ENCODE measurements around the gene CCT3. TPM values are rescaled to one million over a fixed set of nuclear protein-coding genes. Genes with fewer than 3 reads are reported as not detected.

CCT3 gene
- total and polyA plus RNA-seq, 12 donors: 76.2 to 212 (median 127) TPM

DNA sequence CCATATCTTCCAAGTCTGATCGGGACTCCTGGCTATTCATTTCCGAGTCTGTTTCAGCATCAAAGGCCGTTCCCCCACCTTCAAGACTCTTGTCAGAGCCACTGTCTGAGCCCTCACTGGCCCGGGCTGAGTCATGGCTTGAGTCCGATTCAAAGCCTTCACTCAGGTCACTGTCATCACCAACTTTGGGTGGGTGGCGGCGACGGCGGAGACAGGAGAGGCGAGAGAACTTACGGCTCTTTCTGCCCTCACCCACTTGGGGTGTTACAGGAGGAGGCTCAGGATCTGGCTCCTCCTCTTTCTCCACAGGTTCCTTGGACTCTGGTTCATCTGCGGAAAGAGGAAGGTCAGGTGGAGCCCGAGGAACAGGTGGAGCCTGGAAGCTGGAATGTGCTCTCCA lies 72.0 kb downstream of the CCT3 start:
- 78 to 85% methylated on average over 13 of the region's 13 CpGs for WGBS, 2 donors
- TF ChIP-seq CTCF (IDR thresholded peaks at IDR 0.05): no peak
- Histone ChIP-seq H3K9me3 (no peaks in the 10 kb centered on the region), H3K27ac (no peak overlapping the region), H3K36me3 (peaks cover under 1 to 100% (median 73%) of the 10 kb centered on the region in 9 donors), H3K4me3 (no peak overlapping the region), H3K27me3 (no peaks in the 10 kb centered on the region), H3K4me1 (no peaks in the 10 kb centered on the region)
- ATAC-seq (no peak), DNase-seq (no peak)
- intact Hi-C loops (cut with DNase I): loop anchor here in 1 of 10 donors (10.0 kb wide), 1 partner anchor 49 kb away; no protein-coding TSS in a partner anchor

DNA sequence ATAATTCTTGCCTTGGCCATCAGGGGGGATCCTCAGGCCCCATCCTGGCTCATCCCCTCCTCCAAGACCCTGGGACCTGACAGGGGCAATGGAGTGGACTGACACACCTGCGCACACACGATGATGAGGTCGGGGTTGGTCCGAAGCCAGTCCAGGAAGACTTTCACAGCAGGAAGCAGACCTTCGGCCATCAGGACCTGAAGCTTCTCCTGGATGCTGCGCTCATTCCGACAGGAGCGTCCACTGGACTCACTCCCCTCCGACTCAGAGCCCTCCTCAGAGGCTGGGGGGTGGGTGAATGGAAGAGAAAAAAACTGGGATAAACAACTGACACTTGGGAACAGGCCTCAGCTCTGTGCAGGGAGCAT lies 74.8 kb downstream of the CCT3 start:
- 82 to 93% methylated on average over 9 of the region's 9 CpGs for WGBS, 2 donors
- DNase-seq: no peak
- TF ChIP-seq CTCF (IDR thresholded peaks at IDR 0.05): no peak

DNA sequence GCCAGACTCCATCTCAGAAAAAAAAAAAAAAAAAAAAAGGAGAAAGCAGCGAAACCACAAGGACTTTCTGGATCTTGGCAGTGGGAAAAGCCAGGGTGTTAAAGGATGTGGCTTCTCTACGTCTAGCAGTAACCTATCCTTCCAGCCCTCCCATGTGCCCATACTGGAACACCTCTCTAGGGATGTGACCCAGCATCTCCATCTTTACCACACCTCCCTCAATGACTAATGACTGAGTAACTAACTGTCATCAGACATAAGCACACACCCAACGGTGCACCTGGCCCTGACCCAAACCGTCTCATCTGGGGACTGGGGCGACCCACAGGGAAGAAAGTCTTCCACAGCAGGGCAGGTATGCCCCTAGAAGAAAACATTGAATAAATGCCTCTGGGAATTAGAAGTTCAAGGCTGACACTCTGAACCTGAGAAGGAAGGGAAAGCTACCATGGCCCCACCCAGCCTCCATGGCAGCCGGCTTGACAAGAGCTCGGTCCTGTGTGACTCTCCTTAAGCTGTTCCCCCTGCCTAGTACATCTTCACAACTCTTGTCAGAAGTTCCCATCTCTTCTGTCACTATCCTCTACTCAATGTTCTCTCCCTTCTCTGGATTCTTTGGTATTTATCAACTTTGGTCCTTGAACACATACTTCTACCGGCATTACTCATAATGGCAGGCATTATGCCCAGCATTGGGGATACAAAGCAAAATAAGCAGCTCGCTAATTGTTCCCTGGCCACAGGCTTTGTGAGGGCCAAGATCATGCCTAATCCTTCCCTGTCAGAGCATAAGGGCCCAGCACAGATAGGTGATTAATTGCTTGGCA lies 75.4 kb downstream of the CCT3 start:
- DNase-seq (no peak), ATAC-seq (peak in 1 of 8 donors; percentile 16)
- Histone ChIP-seq H3K4me1 (no peaks in the 10 kb centered on the region), H3K9me3 (no peaks in the 10 kb centered on the region), H3K27ac (no peak overlapping the region), H3K4me3 (no peak overlapping the region), H3K27me3 (no peaks in the 10 kb centered on the region), H3K36me3 (peaks cover 15 to 100% (median 88%) of the 10 kb centered on the region in 9 donors)
- WGBS, 2 donors: 84 to 90% methylated on average over 9 of the region's 9 CpGs
- intact Hi-C loops (cut with DNase I): loop anchor here in 1 of 10 donors (10.0 kb wide), 1 partner anchor 52 kb away; no protein-coding TSS in a partner anchor
- TF ChIP-seq CTCF (IDR thresholded peaks at IDR 0.05): no peak

More for the DNA sequence above, 74.8 kb downstream of the CCT3 start:
- Histone ChIP-seq H3K9me3 (no peaks in the 10 kb centered on the region), H3K36me3 (peaks cover 15 to 100% (median 87%) of the 10 kb centered on the region in 9 donors), H3K4me1 (no peaks in the 10 kb centered on the region), H3K27ac (no peak overlapping the region), H3K27me3 (no peaks in the 10 kb centered on the region), H3K4me3 (no peak overlapping the region)
- intact Hi-C loops (cut with DNase I): loop anchor here in 1 of 10 donors (10.0 kb wide), 1 partner anchor 52 kb away; no protein-coding TSS in a partner anchor
- ATAC-seq: peak in 1 of 8 donors; percentile 11

DNA sequence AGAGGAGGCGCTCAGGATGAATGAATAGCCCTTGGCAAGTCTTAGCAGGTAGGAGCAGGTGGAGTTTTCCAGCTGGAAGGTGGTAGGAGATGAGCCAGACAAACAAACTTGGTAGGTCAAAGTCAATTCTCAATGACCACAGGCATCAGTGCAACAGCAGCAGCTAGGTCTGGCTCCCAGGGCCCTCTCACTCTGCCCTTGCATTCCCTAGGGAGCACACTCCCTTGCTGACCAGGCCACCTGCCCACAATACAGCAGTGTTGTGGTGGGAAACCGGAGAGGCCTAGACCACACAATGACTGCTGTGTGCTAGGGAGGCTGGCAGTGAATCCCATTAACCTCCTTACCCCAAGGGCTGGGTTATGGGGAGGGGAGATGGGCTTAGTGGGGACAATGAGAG lies 77.2 kb downstream of the CCT3 start:
- WGBS, 2 donors: 78 to 94% methylated on average over 2 of the region's 2 CpGs
- no peak for TF ChIP-seq CTCF (IDR thresholded peaks at IDR 0.05)

More for the DNA sequence above, 77.2 kb downstream of the CCT3 start:
- DNase-seq (no peak), ATAC-seq (no peak)
- Histone ChIP-seq H3K27ac (no peak overlapping the region), H3K4me3 (no peak overlapping the region), H3K36me3 (peaks cover 6 to 100% (median 85%) of the 10 kb centered on the region in 9 donors), H3K9me3 (no peaks in the 10 kb centered on the region), H3K27me3 (no peaks in the 10 kb centered on the region), H3K4me1 (no peaks in the 10 kb centered on the region)
- intact Hi-C loops (cut with DNase I): loop anchor here in 1 of 10 donors (10.0 kb wide), 1 partner anchor 54 kb away; no protein-coding TSS in a partner anchor
